Right renal cortex interstitium (tissue), 3 donors: ENCODE measurements around the gene TRPV5. TPM values are rescaled to one million over a fixed set of nuclear protein-coding genes. Genes with fewer than 3 reads are reported as not detected.

ENCODE experiments used
- DNase-seq, 3 donors: peaks; one replicate each; pipeline ENCODE4 v3.0.0-alpha.2; 2013; ENCODE audit warnings: low read depth in 3 of 3, low spot score in 2 of 3
- polyA plus RNA-seq, 3 donors: library from polyadenylated mRNA; unstranded; fragments of 120-200 nt; gene quantifications; one replicate each; pipeline ENCODE4 v1.2.1, GENCODE V29; 2013; ENCODE audit not compliant: insufficient read length in 3 of 3

Gene TRPV5
- polyA plus RNA-seq, 3 donors, result 0.76 to 0.87 (median 0.83) TPM

GRCh38 chr7:142913051-142913450 lies 20.5 kb downstream of the TRPV5 start:
- DNase-seq, result no peak

GRCh38 chr7:142910481-142910880 lies 23.1 kb downstream of the TRPV5 start:
- no peak for DNase-seq

DNA sequence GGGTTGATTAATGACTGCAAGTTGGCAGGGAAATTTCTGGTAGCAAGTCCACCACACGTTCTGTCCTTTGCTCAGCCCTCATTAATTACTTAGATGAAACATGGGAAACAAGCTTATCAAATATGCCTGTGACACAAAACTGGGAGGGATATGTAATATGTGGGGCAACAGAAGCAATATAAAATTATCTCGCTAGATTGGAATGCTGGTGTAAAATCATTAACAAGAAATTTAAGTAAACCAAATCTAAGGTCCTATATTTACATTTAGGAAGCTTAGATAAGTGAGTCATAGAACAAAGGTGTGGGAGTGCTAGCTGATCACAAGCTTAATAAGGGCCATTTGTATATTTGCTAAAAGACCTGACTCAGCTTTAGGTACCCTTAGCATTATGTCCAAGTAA lies 23.5 kb downstream of the TRPV5 start:
- no peak for DNase-seq

GRCh38 chr7:142908921-142909890 lies 24.3 kb downstream of the TRPV5 start:
- no peak for DNase-seq

- no peak for DNase-seq
Measured at GRCh38 chr7:142908290-142908689, 25.3 kb downstream of the TRPV5 start.

GRCh38 chr7:142906643-142907042 lies 26.9 kb downstream of the TRPV5 start:
- no peak for DNase-seq

DNA sequence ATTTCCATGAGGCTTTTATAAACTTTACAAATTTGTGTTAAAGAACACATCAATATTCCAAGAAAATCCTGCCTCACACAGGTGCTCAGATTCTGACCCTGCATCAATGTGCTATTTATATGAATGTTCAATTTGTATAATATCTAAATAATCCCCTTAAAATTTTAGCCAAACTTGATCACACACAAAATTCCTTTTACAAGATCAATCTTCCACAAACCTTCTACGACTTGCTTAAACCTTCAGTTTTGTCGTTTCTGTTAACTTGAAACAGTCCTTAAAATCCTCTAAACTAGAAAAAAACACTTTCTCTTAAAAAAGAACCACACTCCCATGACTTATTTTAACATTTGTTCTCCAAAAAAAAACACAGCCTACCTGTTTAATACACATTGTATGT lies 27.8 kb downstream of the TRPV5 start:
- DNase-seq, result no peak

DNA sequence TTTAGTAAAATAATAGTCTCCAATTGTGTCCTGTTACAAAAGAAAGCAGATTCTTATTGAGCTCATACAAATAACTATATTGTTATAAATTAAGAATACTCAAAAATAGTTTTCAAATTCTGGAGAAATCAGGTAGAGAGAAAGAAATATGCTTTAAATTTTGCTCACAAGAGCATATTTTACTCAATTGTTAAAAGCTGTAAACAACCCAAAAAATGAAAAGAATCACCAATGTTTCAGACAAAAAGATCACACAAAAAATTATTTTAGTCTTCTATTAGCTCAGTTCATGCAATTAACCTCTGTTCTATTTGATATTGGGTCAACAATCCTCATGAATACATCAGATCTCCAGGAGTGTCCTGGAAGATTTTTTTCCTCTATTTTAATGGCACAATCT lies 29.4 kb downstream of the TRPV5 start:
- no peak for DNase-seq

GRCh38 chr7:142901426-142902259 lies 31.9 kb downstream of the TRPV5 start:
- no peak for DNase-seq

DNA sequence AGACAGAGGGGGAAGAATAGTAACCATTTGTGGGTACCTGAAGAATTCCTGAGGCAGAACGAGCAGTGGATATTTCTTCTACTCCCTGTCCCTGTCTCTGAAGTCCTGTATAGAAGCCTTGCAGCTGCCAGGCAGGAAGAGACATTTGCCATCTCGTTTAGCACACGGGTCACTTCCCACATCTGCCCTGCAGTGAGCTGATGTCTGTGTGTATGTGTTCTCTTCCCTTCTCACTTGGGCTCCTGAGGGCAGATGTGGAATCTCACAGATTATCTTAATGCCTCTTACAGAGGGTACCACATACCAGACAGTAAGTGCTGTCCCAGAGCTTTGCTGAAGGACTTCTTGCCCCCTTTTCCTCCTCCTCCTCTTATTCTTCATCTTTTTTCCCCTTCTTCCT lies 33.9 kb downstream of the TRPV5 start:
- no peak for DNase-seq

DNA sequence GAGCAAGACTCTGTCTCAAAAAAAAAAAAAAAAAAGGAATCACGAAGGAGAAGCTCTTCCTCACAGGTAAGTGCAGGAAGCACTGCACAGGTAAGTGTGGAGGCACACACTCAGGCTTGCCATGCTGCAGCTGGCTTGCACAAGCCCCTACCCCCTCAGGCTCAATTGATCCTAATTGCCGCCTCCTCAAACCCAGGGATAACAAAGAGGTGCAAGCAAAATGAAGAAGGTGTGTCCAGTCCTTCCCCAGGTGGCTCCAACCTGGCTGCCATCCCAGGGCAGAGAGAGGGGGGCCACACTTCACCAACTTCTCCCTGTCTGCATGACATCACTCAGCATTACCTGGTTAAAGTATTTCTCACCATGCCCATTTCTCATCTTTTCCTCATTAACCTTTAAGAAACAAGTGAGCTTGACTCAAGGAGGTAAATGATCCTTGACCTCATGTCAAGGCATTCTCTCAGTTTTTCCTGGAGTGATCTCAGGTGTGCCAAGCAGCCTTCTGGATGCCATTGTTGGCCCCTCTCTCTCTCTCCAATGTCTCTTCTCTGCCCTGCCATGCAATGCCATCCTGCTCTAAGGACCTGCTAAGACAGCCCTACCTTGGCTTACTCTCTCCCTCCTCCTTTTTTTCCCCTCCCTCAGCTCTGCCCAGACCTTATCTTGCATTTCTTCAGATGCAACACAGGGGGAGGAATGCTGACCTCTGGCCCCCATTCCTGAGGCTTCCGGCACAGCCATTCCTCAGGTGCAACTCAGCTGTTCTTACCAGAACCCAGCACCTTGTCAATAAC lies 35.0 kb downstream of the TRPV5 start:
- DNase-seq, result no peak

DNA sequence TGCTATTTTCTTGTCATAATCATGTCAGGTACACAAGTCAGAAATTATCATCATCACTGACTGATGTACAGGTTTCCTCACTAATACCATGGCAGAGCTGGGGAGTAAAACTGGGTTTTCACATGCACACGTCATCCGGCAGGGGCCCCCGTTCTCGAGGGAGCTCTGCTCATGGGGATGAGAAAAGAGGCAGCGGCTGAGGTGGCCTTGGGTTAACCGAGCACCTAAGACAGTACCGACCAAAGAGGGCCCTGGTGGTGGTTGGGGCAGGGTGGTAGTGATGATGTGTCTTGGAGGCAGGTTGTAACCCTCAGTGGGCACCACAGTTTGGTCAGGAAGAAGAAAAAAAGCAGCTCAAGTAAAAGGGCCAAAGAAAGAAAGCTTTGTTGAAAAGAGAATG lies 35.9 kb downstream of the TRPV5 start:
- DNase-seq, result no peak

DNA sequence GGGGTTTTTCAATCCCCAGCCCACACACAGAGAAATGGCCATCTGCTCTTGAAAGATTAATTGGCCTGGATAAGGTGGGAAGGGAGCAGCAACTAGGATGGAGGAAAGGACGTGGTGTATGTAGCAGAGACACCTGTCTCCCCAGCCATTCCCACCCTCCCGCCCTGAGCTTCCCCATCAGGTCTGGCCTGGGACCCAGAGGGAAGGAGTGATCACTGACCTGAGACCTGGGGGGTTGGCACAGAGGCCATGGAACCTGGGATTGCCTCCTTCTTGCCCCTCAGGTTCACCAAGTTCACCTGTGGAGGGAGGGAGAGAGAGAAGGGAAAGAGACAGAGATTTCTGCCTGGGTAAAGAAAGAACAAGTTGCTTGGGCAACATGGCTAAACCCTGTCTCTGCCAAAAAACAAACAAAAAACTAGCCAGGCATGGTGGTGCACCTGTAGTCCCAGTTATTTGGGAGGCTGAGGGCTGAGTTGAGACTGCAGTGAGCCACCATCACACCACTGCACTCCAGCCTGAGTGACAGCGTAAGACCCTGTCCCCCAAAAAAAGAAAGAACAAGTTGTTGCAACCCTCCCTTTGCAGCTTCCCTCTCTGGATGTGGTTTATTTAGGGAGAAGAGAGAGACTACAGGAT lies 36.7 kb downstream of the TRPV5 start:
- no peak for DNase-seq

DNA sequence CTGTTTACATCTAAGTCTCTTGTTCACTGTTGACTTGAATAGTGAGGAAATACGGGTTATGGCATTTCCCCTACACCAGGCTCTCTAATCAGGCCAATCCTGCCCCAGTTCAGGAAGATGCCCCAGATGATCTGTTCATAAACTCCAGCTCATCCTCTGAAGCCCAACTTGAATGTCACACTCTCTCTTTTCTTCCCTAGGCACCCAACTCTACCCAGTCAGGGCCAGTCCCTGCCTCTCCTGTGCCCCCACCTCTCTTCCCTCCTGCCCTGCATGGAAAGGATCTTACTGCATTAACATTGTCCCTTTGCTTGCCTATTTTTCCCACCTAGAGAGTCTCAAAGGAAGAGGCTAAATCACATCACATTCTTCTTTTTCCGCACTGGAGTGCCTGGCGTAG lies 37.4 kb downstream of the TRPV5 start:
- no peak for DNase-seq

DNA sequence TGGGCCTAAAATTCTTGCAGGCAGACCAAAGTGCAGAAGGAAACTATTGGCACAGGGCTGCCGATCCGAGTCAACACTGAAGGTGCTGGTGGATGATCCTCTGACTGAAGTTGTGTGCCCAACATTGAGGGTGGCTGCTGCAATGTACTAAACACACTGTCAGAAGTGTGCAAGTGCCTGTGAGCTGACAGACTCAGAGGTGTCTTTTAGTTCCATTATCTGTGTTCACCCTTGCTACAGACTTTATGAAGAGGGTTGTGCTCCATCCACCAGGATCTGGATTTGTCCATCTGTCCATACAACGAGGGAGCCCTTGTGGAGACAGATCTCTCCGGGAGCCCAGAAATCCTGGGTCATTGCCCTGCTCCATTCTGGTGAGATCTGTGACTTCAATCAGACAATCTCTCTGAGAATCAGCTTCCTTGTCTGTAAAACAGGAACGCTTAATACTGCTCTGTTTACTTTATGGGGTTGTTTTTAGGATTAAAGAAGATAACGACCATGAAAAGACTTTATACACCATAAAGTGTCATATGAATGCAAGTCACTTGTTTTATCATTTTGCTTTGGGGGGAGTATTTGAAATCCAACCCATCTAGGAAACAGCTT lies 38.5 kb downstream of the TRPV5 start:
- DNase-seq, result no peak

DNA sequence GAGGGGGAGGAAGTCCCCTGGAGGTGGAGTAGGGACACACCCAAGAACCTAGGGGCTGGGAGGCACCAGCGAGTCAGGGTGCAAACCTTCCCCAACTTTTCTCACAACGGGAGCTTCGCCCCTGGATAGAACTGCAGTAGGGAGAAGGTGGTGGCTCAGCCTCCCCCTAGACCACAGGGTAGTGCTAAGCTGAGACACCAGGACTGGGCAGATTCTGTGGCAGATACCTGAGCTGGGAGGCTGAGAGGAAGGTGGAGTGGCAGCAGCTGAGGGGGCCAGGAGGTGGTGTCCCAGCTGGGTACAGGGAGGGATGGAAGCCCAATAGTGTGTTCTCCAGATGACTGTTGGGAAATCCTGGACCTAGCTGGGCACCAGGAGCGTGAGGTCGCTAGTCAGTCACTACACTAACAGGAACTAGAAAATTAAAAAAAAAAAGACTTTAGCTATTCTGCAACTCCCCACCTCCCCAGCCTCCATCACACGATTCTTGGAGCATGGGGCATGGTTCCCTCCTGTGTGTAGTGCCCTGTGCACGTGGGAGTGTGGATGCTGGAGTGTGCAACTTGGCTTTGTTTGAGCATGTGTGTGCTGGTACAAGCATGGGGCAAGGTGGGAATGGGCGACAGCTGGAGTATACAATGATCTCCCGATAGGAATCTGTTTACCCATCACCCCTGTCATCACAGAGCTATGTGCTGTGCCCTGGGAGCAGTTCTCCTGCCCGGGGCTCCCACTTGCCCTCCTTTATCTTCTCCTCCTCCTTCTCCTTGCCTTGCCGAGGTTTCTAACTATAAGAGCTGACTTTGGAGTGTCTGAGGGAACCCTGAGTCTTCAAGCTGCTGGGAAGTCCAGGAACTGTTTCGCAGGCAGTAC lies 39.2 kb downstream of the TRPV5 start:
- no peak for DNase-seq

DNA sequence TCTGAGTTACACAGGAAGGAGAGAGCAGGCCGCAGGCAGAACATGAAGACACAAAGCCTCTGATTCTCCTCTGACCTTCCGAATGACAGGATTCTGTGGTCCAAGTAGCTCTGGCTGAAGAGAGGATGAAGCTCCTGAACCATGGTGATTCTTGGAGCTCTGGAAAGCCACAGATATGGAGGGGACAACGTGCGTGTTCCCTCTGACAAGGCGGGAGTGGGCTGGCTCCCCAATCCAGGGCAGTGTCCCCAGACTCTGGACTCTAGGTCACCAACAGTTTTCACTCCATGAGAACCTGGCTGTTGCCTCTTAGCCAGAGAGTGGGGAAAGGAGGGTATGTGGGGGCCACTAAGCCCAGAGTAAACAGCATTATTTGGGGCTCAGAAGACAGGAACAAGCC lies 40.6 kb downstream of the TRPV5 start:
- DNase-seq, result no peak

DNA sequence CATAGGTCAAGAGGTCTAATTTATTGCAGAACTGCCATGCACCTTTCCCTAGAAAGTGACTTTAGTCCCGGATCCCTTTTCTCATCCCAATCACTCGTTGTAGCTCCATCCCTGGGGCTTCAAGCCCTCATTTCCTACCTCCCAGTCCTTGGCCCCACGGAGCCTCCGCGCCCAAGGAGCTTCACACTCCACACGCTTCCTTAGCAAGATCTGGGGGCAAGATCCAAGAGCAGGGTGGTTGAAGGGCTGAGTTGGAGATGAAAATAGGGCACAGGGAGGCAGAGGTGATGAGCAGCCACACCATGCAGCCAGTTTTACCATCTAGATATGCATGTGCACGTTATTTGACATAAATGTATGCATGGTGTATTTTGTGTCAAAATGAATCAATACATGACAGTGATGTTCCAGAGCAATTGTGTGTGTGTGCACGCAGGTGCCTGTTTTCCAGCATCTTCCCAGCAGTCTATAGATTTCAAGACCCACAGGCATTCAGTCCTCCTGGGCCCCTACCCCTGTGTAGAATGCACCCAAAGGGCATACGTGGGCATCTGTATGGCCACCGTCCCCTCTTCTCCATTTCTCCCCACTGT lies 42.0 kb downstream of the TRPV5 start:
- DNase-seq, result no peak
